Natural killer cell (primary cell): ENCODE data around the gene HOXD9. TPM values are rescaled to one million over a fixed set of nuclear protein-coding genes. Genes with fewer than 3 reads are reported as not detected.

Experiments used
- ATAC-seq, 3 donors: fragments of 150-1000 bp in 2 of 3; fragments of 200-7000 bp in 1 of 3; cut with Tn5 transposase; 1 replicate in 1 of 3; 2 replicates in 2 of 3; pipeline ENCODE4 v1.10.0; 2021; ENCODE audit warnings: mild to moderate bottlenecking in 2 of 3, moderate library complexity in 2 of 3
- DNase-seq, 2 donors: peaks; one replicate each; pipeline versions ENCODE4 v3.0.0 to v3.0.0-alpha.2; 2013 to 2021; ENCODE audit warnings: mixed read lengths in 1 of 2
- H3K27ac ChIP-seq: one replicate; pipeline ENCODE4 v1.5.1; 2013; ENCODE audit warnings: mild to moderate bottlenecking, low read length
- H3K27me3 ChIP-seq: one replicate; pipeline ENCODE4 v1.6.1; 2013; ENCODE audit warnings: low read length; ENCODE audit not compliant: control insufficient read depth, insufficient read depth
- H3K36me3 ChIP-seq: one replicate; pipeline ENCODE4 v1.6.1; 2013; ENCODE audit warnings: low read length; ENCODE audit not compliant: control insufficient read depth, insufficient read depth
- H3K4me1 ChIP-seq: one replicate; pipeline ENCODE4 v1.6.1; 2013; ENCODE audit warnings: low read length; ENCODE audit not compliant: control insufficient read depth, insufficient read depth
- H3K4me3 ChIP-seq: one replicate; pipeline ENCODE4 v1.5.1; 2013; ENCODE audit warnings: low read length
- H3K9me3 ChIP-seq: one replicate; pipeline ENCODE4 v1.6.1; 2013; ENCODE audit warnings: low read length; ENCODE audit not compliant: control insufficient read depth, insufficient read depth
- H3K27ac Mint-ChIP-seq, 2 donors: one replicate each; pipeline ENCODE4 v1.8.0; 2022; ENCODE audit warnings: mild to moderate bottlenecking in 2 of 2, mixed read lengths in 2 of 2, moderate library complexity in 1 of 2
- H3K27me3 Mint-ChIP-seq, 2 donors: one replicate each; pipeline ENCODE4 v1.8.0; 2022; ENCODE audit warnings: low read depth in 2 of 2, mixed read lengths in 2 of 2
- H3K36me3 Mint-ChIP-seq: one replicate; pipeline ENCODE4 v1.8.0; 2022; ENCODE audit warnings: mixed read lengths
- H3K4me1 Mint-ChIP-seq, 2 donors: one replicate each; pipeline ENCODE4 v1.8.0; 2022; ENCODE audit warnings: mixed read lengths in 2 of 2
- H3K4me3 Mint-ChIP-seq: one replicate; pipeline ENCODE4 v1.8.0; 2022; ENCODE audit warnings: mild to moderate bottlenecking, moderate library complexity, mixed read lengths
- H3K9me3 Mint-ChIP-seq, 2 donors: one replicate each; pipeline ENCODE4 v1.8.0; 2022; ENCODE audit warnings: mixed read lengths in 2 of 2
- WGBS: methylation state at CpG from one replicate; pipeline ENCODE4 v1.1.7; 2013; ENCODE audit warnings: missing lambda C conversion rate; ENCODE audit not compliant: insufficient coverage; 5-methylcytosine and 5-hydroxymethylcytosine counted together
- intact Hi-C: fragments of 100-400 bp; cut with micrococcal nuclease; formaldehyde crosslinking; loops from one replicate; pipeline ENCODE4 v1.14.2; 2022
- total RNA-seq, 4 donors: library from RNA; stranded (reverse); fragments of 120-200 nt in 1 of 4; gene quantifications; one replicate each; pipeline versions ENCODE4 v1.2.3 to v1.2.4, GENCODE V29; 2013 to 2022
- TF ChIP-seq, protein P1 (sequence below): fragments of 200-600 bp; IDR thresholded peaks from one replicate; pipeline ENCODE4 v1.8.0; 2022; ENCODE audit warnings: antibody characterized with exemption

HOXD9 gene
- total RNA-seq, 3 donors from 2014 or later (not counting 1 experiment from before 2014, with no cell fraction given) = not detected

DNA sequence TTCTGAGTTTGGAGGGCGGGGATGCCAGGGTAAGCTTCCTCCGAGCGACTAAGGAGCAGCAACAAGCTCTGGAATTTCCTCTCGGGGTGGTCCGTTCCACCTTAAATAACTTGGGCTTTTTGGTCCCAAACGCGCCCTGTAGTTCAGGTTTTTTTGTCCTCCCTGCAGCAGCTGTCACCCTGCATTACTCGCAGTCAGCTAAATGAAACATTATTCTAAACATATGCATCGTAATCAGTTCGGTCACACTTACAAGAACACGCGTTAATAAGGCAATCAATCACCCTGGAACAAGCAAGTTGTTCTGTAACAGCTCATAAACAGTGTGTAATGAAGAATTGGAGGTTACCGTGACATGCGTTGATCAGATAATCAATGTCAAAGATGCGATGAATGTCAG is 47.0 kb upstream of the HOXD9 start:
- H3K27ac ChIP-seq = no peak overlapping the region
- Mint-ChIP-seq H3K4me1 (peaks cover 9 to 17% of the 10 kb centered on the region in 2 donors), H3K4me3 (no peak overlapping the region), H3K36me3 (peaks cover 27% of the 10 kb centered on the region), H3K27me3 (peaks cover 65 to 66% of the 10 kb centered on the region in 2 donors), H3K27ac (no peak overlapping the region), H3K9me3 (peaks cover 0 to 8% of the 10 kb centered on the region in 2 donors)
- H3K36me3 ChIP-seq = no peaks in the 10 kb centered on the region
- TF ChIP-seq, protein P1, sequence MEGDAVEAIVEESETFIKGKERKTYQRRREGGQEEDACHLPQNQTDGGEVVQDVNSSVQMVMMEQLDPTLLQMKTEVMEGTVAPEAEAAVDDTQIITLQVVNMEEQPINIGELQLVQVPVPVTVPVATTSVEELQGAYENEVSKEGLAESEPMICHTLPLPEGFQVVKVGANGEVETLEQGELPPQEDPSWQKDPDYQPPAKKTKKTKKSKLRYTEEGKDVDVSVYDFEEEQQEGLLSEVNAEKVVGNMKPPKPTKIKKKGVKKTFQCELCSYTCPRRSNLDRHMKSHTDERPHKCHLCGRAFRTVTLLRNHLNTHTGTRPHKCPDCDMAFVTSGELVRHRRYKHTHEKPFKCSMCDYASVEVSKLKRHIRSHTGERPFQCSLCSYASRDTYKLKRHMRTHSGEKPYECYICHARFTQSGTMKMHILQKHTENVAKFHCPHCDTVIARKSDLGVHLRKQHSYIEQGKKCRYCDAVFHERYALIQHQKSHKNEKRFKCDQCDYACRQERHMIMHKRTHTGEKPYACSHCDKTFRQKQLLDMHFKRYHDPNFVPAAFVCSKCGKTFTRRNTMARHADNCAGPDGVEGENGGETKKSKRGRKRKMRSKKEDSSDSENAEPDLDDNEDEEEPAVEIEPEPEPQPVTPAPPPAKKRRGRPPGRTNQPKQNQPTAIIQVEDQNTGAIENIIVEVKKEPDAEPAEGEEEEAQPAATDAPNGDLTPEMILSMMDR = no peak
- 15% methylated on average over 14 of the region's 15 CpGs for WGBS
- peaks cover 68% of the 10 kb centered on the region for H3K27me3 ChIP-seq
- intact Hi-C loops = loop anchor here (5.0 kb wide), 1 partner anchor 37 kb away; no protein-coding TSS in a partner anchor
- H3K4me3 ChIP-seq = no peak overlapping the region
- H3K4me1 ChIP-seq = peaks cover 11% of the 10 kb centered on the region
- no peak for ATAC-seq
- H3K9me3 ChIP-seq = peaks cover 20% of the 10 kb centered on the region
- DNase-seq = no peak

DNA sequence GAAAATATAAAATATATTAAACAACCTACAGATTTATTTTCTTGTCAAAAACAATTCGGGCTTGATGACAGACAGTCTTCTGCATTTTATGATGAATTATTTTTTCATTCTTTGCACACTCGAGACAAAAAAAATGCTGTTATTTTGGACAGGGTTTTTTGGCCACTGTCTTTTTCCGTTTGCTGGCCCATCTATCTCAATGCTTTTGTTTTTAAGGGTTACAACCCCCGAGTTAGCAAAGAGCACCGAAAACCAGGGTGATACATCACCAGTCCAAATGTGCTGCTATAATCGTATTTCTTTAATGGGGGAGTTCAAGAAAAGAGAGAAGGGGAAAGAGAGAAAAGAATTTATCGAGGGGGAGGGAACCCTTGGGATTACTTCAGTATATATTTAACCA is 46.5 kb upstream of the HOXD9 start:
- TF ChIP-seq, protein P1 = no peak
- Mint-ChIP-seq H3K27me3 (peaks cover 59 to 69% of the 10 kb centered on the region in 2 donors), H3K4me3 (no peak overlapping the region), H3K4me1 (peaks cover 9 to 17% of the 10 kb centered on the region in 2 donors), H3K27ac (no peak overlapping the region), H3K36me3 (peaks cover 27% of the 10 kb centered on the region), H3K9me3 (peaks cover 0 to 8% of the 10 kb centered on the region in 2 donors)
- no peak for ATAC-seq
- H3K27ac ChIP-seq = no peak overlapping the region
- peaks cover 26% of the 10 kb centered on the region for H3K9me3 ChIP-seq
- WGBS = 12% methylated on average over 6 of the region's 7 CpGs
- DNase-seq = no peak
- H3K4me3 ChIP-seq = no peak overlapping the region
- peaks cover 17% of the 10 kb centered on the region for H3K4me1 ChIP-seq
- no peaks in the 10 kb centered on the region for H3K36me3 ChIP-seq
- intact Hi-C loops = loop anchor here (5.0 kb wide), 1 partner anchor 36 kb away; no protein-coding TSS in a partner anchor
- H3K27me3 ChIP-seq = peaks cover 70% of the 10 kb centered on the region

DNA sequence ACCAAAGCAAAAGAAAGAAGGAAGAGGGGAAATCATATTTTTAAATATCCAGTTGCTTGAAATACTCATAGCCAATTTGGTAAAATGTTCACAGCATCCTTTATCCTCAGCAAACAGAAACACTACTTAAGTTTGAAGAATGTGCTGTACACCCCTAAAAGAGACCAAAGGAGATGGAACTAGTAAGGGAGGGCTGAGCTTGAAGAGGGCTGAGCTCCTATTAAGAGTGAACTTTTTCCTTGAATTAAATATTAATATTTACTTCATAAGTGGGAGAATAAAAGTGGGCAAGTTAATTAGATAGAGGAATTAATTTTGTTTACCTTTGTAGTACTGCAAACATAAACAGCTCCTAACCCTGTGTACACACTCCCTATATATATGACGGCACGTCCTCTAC is 45.7 kb upstream of the HOXD9 start:
- peaks cover 27% of the 10 kb centered on the region for H3K36me3 Mint-ChIP-seq
- H3K4me1 ChIP-seq = peaks cover 17% of the 10 kb centered on the region
- peaks cover 56 to 71% of the 10 kb centered on the region in 2 donors for H3K27me3 Mint-ChIP-seq
- H3K4me3 ChIP-seq = no peak overlapping the region
- peaks cover 0 to 8% of the 10 kb centered on the region in 2 donors for H3K9me3 Mint-ChIP-seq
- no peak overlapping the region for H3K4me3 Mint-ChIP-seq
- TF ChIP-seq, protein P1 = no peak
- no peak overlapping the region for H3K27ac ChIP-seq
- peaks cover 9 to 17% of the 10 kb centered on the region in 2 donors for H3K4me1 Mint-ChIP-seq
- 17% methylated on average over 2 of the region's 2 CpGs for WGBS
- H3K27ac Mint-ChIP-seq = no peak overlapping the region
- DNase-seq = no peak
- H3K9me3 ChIP-seq = peaks cover 33% of the 10 kb centered on the region
- H3K27me3 ChIP-seq = peaks cover 71% of the 10 kb centered on the region
- H3K36me3 ChIP-seq = no peaks in the 10 kb centered on the region
- ATAC-seq = no peak
- intact Hi-C loops = loop anchor here (5.0 kb wide), 1 partner anchor 36 kb away; no protein-coding TSS in a partner anchor
